ENCODE measurements around the gene NLRP11. TPM values are rescaled to one million over a fixed set of nuclear protein-coding genes. Genes with fewer than 3 reads are reported as not detected.
"Not testable (repeated sequence)": the region's sequence is repeated elsewhere in the genome, so short reads cannot be mapped to it uniquely, and the experiment has no call there.

Gene NLRP11
- total RNA-seq, 1 donor from 2014 or later: not detected

DNA sequence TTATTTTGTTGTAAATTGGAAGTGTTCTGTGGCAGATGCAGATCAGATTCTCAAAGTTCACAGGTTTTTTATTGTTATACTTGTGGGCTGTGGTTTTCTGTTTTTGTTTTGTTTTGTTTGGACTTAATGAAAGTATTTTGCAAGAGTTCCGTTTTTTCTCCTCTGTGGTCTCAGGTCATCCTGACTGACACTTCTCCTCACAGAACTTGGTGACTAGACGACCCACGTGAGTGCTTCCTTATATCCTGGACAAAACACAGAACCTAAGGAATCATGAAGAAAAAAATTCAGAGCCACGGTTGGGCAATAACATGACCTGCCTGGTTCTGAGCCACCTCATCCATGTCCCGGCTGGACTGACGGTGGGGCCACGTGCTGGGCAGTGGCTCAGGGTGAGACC, 65.3 kb downstream of the NLRP11 start:
- Mint-ChIP-seq H3K27ac (no peak overlapping the region), H3K4me1 (ENCODE audit: low read depth) (no peaks in the 10 kb centered on the region), H3K27me3 (ENCODE audit: insufficient read depth) (no peaks in the 10 kb centered on the region), H3K36me3 (ENCODE audit: low read depth) (no peaks in the 10 kb centered on the region), H3K4me3 (no peak overlapping the region), H3K9me3 (peaks cover 17% of the 10 kb centered on the region)
- no peak for DNase-seq (ENCODE audit: low spot score)
- intact Hi-C loops (cut with micrococcal nuclease): no loop called here

GRCh38 chr19:55758797-55759196, 73.0 kb downstream of the NLRP11 start, which contains the start of gene RFPL4A:
TSS of gene RFPL4A (plus strand) at chr19:55759097. CDS start at chr19:55761801, 2,704 bp downstream.
- H3K9me3 Mint-ChIP-seq: peaks cover 15% of the 10 kb centered on the region
- H3K4me1 Mint-ChIP-seq (ENCODE audit: low read depth); DNase-seq (ENCODE audit: low spot score); intact Hi-C loops (cut with micrococcal nuclease); H3K27ac Mint-ChIP-seq; H3K27me3 Mint-ChIP-seq (ENCODE audit: insufficient read depth); H3K36me3 Mint-ChIP-seq (ENCODE audit: low read depth); H3K4me3 Mint-ChIP-seq: not testable (repeated sequence)

GRCh38 chr19:55756808-55757207, 75.0 kb downstream of the NLRP11 start:
- H3K4me1 Mint-ChIP-seq (ENCODE audit: low read depth); intact Hi-C loops (cut with micrococcal nuclease); H3K27me3 Mint-ChIP-seq (ENCODE audit: insufficient read depth); DNase-seq (ENCODE audit: low spot score); H3K27ac Mint-ChIP-seq; H3K4me3 Mint-ChIP-seq; H3K36me3 Mint-ChIP-seq (ENCODE audit: low read depth): not testable (repeated sequence)
- peaks cover 15% of the 10 kb centered on the region for H3K9me3 Mint-ChIP-seq

DNA sequence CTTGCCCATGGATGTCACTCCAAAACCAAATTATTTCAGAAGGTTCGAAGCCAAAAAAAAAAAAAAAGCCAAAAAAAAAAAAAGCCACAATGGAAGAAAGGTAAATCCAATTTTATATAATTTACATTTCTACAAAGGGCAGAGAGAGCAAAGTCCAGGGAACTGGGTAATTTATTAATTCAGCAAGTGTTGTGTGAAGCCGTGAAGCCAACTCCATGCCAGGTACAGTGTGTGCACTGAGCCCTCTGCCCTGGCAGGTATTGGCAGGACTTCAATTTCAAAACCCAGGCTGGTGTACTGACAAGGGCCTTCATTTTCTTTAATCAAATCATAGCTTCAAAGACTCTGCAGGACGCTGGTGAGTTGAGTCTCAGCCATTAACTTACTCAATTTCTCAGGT, 78.4 kb downstream of the NLRP11 start:
- Mint-ChIP-seq H3K36me3 (ENCODE audit: low read depth) (no peaks in the 10 kb centered on the region), H3K4me3 (no peak overlapping the region), H3K9me3 (peaks cover 20% of the 10 kb centered on the region), H3K27ac (no peak overlapping the region), H3K4me1 (ENCODE audit: low read depth) (no peaks in the 10 kb centered on the region), H3K27me3 (ENCODE audit: insufficient read depth) (no peaks in the 10 kb centered on the region)
- no peak for DNase-seq (ENCODE audit: low spot score)
- intact Hi-C loops (cut with micrococcal nuclease): no loop called here

GRCh38 chr19:55750715-55751114, 81.1 kb downstream of the NLRP11 start:
- no peaks in the 10 kb centered on the region for H3K4me1 Mint-ChIP-seq (ENCODE audit: low read depth)
- H3K27me3 Mint-ChIP-seq (ENCODE audit: insufficient read depth): no peaks in the 10 kb centered on the region
- H3K27ac Mint-ChIP-seq: no peak overlapping the region
- H3K36me3 Mint-ChIP-seq (ENCODE audit: low read depth): no peaks in the 10 kb centered on the region
- intact Hi-C loops (cut with micrococcal nuclease): no loop called here
- H3K4me3 Mint-ChIP-seq: no peak overlapping the region
- peaks cover 11% of the 10 kb centered on the region for H3K9me3 Mint-ChIP-seq
- DNase-seq (ENCODE audit: low spot score): no peak

DNA sequence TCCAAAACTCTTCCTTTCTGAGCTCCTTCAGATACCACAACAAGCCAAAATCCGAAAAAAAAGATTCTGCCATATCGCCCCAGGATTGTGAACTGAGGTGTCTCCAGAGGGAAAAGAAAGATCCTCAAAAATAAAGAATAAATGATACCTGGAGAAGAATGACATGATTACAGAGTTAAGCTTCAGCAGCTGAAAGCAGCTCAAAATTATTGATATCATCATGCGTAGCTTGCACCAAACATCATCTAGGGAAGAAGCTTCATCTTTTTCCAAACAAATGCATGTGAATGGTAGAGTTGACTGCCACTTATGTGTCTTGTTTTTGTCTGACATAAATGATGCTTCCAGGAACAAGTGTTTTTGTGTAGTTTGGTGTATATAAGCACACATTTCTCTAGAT, 93.5 kb downstream of the NLRP11 start, which contains the start of gene NLRP9:
Gene NLRP9, minus strand, starts transcription at position 101 of the 400 bp plus-strand sequence. Its CDS starts 28 bp downstream, at position 73.
- no peaks in the 10 kb centered on the region for H3K36me3 Mint-ChIP-seq (ENCODE audit: low read depth)
- H3K9me3 Mint-ChIP-seq: peaks cover 2% of the 10 kb centered on the region
- H3K27ac Mint-ChIP-seq: no peak within 1 kb of the TSS
- no peaks in the 10 kb centered on the region for H3K27me3 Mint-ChIP-seq (ENCODE audit: insufficient read depth)
- no peak for DNase-seq (ENCODE audit: low spot score)
- intact Hi-C loops (cut with micrococcal nuclease): no loop called here
- H3K4me3 Mint-ChIP-seq: no peak within 1 kb of the TSS
- no peaks in the 10 kb centered on the region for H3K4me1 Mint-ChIP-seq (ENCODE audit: low read depth)

Other genes starting within 250 kb of the NLRP11 start
- 24.2 and 24.7 TPM in 2 replicates for gene FIZ1, start 232.5 kb downstream of the NLRP11 start, total RNA-seq
- gene ZNF524, start 231.7 kb downstream of the NLRP11 start, total RNA-seq: 20.0 and 22.9 TPM in 2 replicates
- 12.6 and 13.2 TPM in 2 replicates for gene ZNF865, start 226.4 kb downstream of the NLRP11 start, total RNA-seq
- 3.0 and 4.9 TPM in 2 replicates for gene ZNF784, start 207.4 kb downstream of the NLRP11 start, total RNA-seq
- 39.8 and 40.4 TPM in 2 replicates for gene ZNF580, start 191.0 kb downstream of the NLRP11 start, total RNA-seq
- gene ZNF581, start 188.3 kb downstream of the NLRP11 start, total RNA-seq: 35.6 and 36.4 TPM in 2 replicates
- 7.3 and 9.0 TPM in 2 replicates for gene CCDC106, start 183.8 kb downstream of the NLRP11 start, total RNA-seq
- gene U2AF2, start 177.0 kb downstream of the NLRP11 start, total RNA-seq: 384 and 394 TPM in 2 replicates
- 46.0 and 48.3 TPM in 2 replicates for gene EPN1, start 156.8 kb downstream of the NLRP11 start, total RNA-seq
- not detected in 2 replicates for gene NLRP9, start 93.6 kb downstream of the NLRP11 start, total RNA-seq
- not detected in 2 replicates for gene RFPL4A, start 72.9 kb downstream of the NLRP11 start, total RNA-seq
- not detected in 2 replicates for gene RFPL4AL1, start 62.9 kb downstream of the NLRP11 start, total RNA-seq
- gene NLRP4, start 4.5 kb upstream of the NLRP11 start, total RNA-seq: not detected in 2 replicates
- not detected in 2 replicates for gene NLRP13, start 100.3 kb upstream of the NLRP11 start, total RNA-seq
- gene NLRP8, start 115.8 kb upstream of the NLRP11 start, total RNA-seq: not detected in 2 replicates
- not detected in 2 replicates for gene NLRP5, start 154.8 kb upstream of the NLRP11 start, total RNA-seq

All from activated T-helper 1 cell treated with anti-CD3 and anti-CD28 coated beads, Interleukin-12 subunit alpha, Interleukin-12 subunit beta, Interleukin-2, Interleukin-4 antibody, amounts not matched to agents 30 ng/mL and 10 ng/mL and 1 ng/mL, durations not matched to agents 14 hours and 24 hours and 36 hours (primary cell).